ENCODE data around the gene TRERF1. TPM values are rescaled to one million over a fixed set of nuclear protein-coding genes. Genes with fewer than 3 reads are reported as not detected.

The TRERF1 gene
- polyA plus RNA-seq, 3 donors: 0.58 to 10.0 (median 2.0) TPM

DNA sequence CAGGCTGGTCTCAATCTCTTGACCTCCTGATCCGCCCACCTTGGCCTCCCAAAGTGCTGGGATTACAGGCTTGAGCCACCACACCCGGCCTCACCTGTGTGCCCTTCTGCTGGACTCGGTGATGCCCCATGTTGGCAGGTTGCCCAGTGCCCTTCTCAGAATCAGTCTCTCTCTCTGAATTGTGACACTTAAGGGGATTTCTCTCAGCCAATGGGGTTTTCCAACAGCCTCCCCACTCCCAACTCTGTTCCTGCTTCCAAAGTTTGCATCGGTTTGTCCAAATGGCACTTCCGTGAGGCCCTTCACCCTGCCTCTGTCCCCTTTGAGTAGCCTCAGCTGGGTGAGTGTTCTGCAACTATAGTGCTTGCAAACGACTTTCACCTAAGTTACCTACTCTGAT, 230.9 kb downstream of the TRERF1 start:
- Histone ChIP-seq H3K4me1 (ENCODE audit: control insufficient read depth in 1 of 2, insufficient read depth in 2 of 2, low read length in 2 of 2) (peaks cover 12% of the 10 kb centered on the region in 2 donors), H3K27ac (ENCODE audit: low read depth in 1 of 2, low read length in 2 of 2) (no peak overlapping the region), H3K4me2 (replicated peaks; ENCODE audit: extremely low read depth, low read length, poor library complexity, severe bottlenecking) (no peak overlapping the region), H2AFZ (ENCODE audit: insufficient read depth, low read depth, low read length, poor library complexity, severe bottlenecking) (no peak overlapping the region), H3K9me3 (replicated peaks in 1 of 2; ENCODE audit: control insufficient read depth in 1 of 2, insufficient read depth in 1 of 2, low read length in 2 of 2) (no peaks in the 10 kb centered on the region), H3K9ac (ENCODE audit: insufficient read depth, low read length, poor library complexity, severe bottlenecking) (no peak overlapping the region), H3K36me3 (replicated peaks in 1 of 2; ENCODE audit: control insufficient read depth in 1 of 2, insufficient read depth in 2 of 2, low read length in 2 of 2) (no peaks in the 10 kb centered on the region), H3K79me2 (ENCODE audit: insufficient read depth, low read length) (peaks cover 18% of the 10 kb centered on the region), H3K4me3 (replicated peaks in 1 of 3; ENCODE audit: low read depth in 2 of 3, low read length in 3 of 3) (no peak overlapping the region), H4K20me1 (ENCODE audit: insufficient read depth, low read length) (no peaks in the 10 kb centered on the region), H3K27me3 (ENCODE audit: control insufficient read depth in 2 of 2, insufficient read depth in 2 of 2, low read length in 2 of 2) (no peaks in the 10 kb centered on the region)
- TF ChIP-seq, protein P1, sequence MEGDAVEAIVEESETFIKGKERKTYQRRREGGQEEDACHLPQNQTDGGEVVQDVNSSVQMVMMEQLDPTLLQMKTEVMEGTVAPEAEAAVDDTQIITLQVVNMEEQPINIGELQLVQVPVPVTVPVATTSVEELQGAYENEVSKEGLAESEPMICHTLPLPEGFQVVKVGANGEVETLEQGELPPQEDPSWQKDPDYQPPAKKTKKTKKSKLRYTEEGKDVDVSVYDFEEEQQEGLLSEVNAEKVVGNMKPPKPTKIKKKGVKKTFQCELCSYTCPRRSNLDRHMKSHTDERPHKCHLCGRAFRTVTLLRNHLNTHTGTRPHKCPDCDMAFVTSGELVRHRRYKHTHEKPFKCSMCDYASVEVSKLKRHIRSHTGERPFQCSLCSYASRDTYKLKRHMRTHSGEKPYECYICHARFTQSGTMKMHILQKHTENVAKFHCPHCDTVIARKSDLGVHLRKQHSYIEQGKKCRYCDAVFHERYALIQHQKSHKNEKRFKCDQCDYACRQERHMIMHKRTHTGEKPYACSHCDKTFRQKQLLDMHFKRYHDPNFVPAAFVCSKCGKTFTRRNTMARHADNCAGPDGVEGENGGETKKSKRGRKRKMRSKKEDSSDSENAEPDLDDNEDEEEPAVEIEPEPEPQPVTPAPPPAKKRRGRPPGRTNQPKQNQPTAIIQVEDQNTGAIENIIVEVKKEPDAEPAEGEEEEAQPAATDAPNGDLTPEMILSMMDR (IDR thresholded peaks at IDR 0.05): no peak
- peak in 1 of 3 donors; percentile 27 for DNase-seq
- Mint-ChIP-seq H3K36me3 (peaks cover 0 to 6% of the 10 kb centered on the region in 2 donors), H3K27ac (no peak overlapping the region), H3K27me3 (ENCODE audit: low read depth in 3 of 3) (no peaks in the 10 kb centered on the region), H3K4me3 (no peak overlapping the region), H3K4me1 (peaks cover 9% of the 10 kb centered on the region), H3K9me3 (peaks cover 0 to 6% (median 0%) of the 10 kb centered on the region in 7 donors)
- intact Hi-C loops (cut with micrococcal nuclease): loop anchor here in 1 of 2 donors (10.0 kb wide), 1 partner anchor 324 kb away; no protein-coding TSS in a partner anchor
- WGBS (ENCODE audit: insufficient coverage): 95% methylated on average over 5 of the region's 6 CpGs

DNA sequence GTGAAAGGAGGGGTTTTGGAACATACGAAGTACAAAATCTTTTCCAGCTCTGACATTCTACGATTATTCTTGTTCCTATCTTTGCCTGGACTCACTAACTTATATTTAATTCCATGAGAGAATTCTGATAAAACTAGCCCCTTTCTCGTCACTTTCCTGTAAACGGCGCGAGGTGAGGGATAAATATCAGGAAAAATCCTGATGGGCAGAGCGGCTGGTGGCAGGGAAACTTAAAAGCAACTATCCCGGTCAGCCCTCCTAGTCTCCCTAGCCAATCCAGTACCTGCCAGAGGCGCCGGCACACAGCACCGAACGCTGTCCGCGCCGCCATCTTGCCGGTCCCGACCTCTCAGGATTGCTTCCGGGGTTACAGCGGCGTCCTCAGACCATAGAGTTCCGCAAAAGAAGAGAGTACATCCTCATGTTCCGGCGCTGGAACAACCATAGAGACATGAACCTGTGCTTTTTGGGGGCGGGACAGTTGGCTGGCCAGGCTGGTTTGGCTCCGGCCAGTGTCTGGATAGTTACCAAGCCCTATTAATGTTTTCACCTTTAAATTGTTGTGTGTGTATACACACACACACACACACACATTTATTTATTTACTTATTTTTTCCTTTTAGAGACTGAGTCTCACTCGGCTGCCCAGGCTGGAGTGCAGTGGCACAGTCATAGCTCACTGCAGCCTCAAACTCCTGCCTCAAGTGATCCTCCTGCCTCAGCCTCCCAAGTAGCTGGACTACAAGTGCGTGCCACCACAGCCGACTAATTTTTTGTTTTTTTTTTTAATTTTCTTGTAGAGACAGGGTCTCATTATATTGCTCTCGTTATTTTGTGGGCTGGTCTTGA, 234.0 kb downstream of the TRERF1 start, which contains the start of gene MRPS10:
Gene MRPS10, minus strand, starts transcription at position 343 of the 849 bp plus-strand sequence. Its CDS starts 12 bp downstream, at position 331.
- H3K4me2 ChIP-seq (replicated peaks; ENCODE audit: extremely low read depth, low read length, poor library complexity, severe bottlenecking): peak within 1 kb of the TSS; percentile 77
- Mint-ChIP-seq H3K4me1 (peaks cover 13% of the 10 kb centered on the region), H3K36me3 (peaks cover 9 to 14% of the 10 kb centered on the region in 2 donors), H3K9me3 (peaks cover 0 to 6% (median 0%) of the 10 kb centered on the region in 7 donors), H3K27ac (peak within 1 kb of the TSS; percentile 92 to 98 (median 96)), H3K4me3 (peak within 1 kb of the TSS; percentile 91 to 96), H3K27me3 (ENCODE audit: low read depth in 3 of 3) (no peaks in the 10 kb centered on the region)
- intact Hi-C loops (cut with micrococcal nuclease): loop anchor here (5.0 to 10.0 kb wide), 3 partner anchors 330 to 675 kb away; partner anchors contain the start of genes PRICKLE4 (in 1 of the 2) and TOMM6 (in 1 of the 2)
- H3K27ac ChIP-seq (ENCODE audit: low read depth in 1 of 2, low read length in 2 of 2): peak within 1 kb of the TSS; percentile 64 to 86
- no peaks in the 10 kb centered on the region for H4K20me1 ChIP-seq (ENCODE audit: insufficient read depth, low read length)
- H3K9ac ChIP-seq (ENCODE audit: insufficient read depth, low read length, poor library complexity, severe bottlenecking): peak within 1 kb of the TSS; percentile 76
- no peaks in the 10 kb centered on the region for H3K9me3 ChIP-seq (replicated peaks in 1 of 2; ENCODE audit: control insufficient read depth in 1 of 2, insufficient read depth in 1 of 2, low read length in 2 of 2)
- no peaks in the 10 kb centered on the region for H3K27me3 ChIP-seq (ENCODE audit: control insufficient read depth in 2 of 2, insufficient read depth in 2 of 2, low read length in 2 of 2)
- peak within 1 kb of the TSS; percentile 94 for H2AFZ ChIP-seq (ENCODE audit: insufficient read depth, low read depth, low read length, poor library complexity, severe bottlenecking)
- peak; percentile 90 to 91 (median 90) for DNase-seq
- H3K4me3 ChIP-seq (replicated peaks in 1 of 3; ENCODE audit: low read depth in 2 of 3, low read length in 3 of 3): peak within 1 kb of the TSS; percentile 81 to 97 (median 95)
- WGBS (ENCODE audit: insufficient coverage): 13% methylated on average over 24 of the region's 29 CpGs
- H3K36me3 ChIP-seq (replicated peaks in 1 of 2; ENCODE audit: control insufficient read depth in 1 of 2, insufficient read depth in 2 of 2, low read length in 2 of 2): peaks cover 14 to 16% of the 10 kb centered on the region in 2 donors
- peaks cover 36% of the 10 kb centered on the region for H3K79me2 ChIP-seq (ENCODE audit: insufficient read depth, low read length)
- peaks cover 12% of the 10 kb centered on the region in 2 donors for H3K4me1 ChIP-seq (ENCODE audit: control insufficient read depth in 1 of 2, insufficient read depth in 2 of 2, low read length in 2 of 2)
- TF ChIP-seq, protein P1 (IDR thresholded peaks at IDR 0.05): no peak
